WERI-Rb-1 (cell line): ENCODE data around the gene HMCN2.

ENCODE experiments used
- DNase-seq: peaks from one replicate; pipeline ENCODE4 v3.0.0-alpha.2; 2020
- H3K27ac ChIP-seq: fragments of 250-450 bp; sonication (Bioruptor Pico); 2 replicates; pipeline ENCODE4 v1.5.1; 2020; ENCODE audit warnings: mild to moderate bottlenecking, moderate library complexity
- H3K27me3 ChIP-seq: fragments of 250-450 bp; sonication (Bioruptor Pico); 2 replicates; pipeline ENCODE4 v1.5.1; 2021; ENCODE audit warnings: mild to moderate bottlenecking, low read depth, moderate library complexity; ENCODE audit not compliant: insufficient read depth, severe bottlenecking
- H3K36me3 ChIP-seq: fragments of 250-450 bp; sonication (Bioruptor Pico); 2 replicates; pipeline ENCODE4 v1.5.1; 2020; ENCODE audit warnings: mild to moderate bottlenecking, moderate library complexity
- H3K4me3 ChIP-seq: 2 replicates; pipeline ENCODE4 v1.5.1; 2011; ENCODE audit warnings: low read depth, mild to moderate bottlenecking, control low read depth, low read length
- H3K9me3 ChIP-seq: fragments of 250-450 bp; sonication (Bioruptor Pico); 2 replicates; pipeline ENCODE4 v1.5.1; 2021; ENCODE audit warnings: mild to moderate bottlenecking, moderate library complexity; ENCODE audit not compliant: severe bottlenecking
- TF ChIP-seq, protein P1 (sequence below): IDR thresholded peaks from 2 replicates; pipeline ENCODE4 v1.5.1; 2011; ENCODE audit warnings: low read depth, mild to moderate bottlenecking, control low read depth, inconsistent platforms, low read length

HMCN2 gene

GRCh38 chr9:130264414-130265350 is 878 bp upstream of the HMCN2 start:
- Histone ChIP-seq H3K36me3 (no peaks in the 10 kb centered on the region), H3K9me3 (no peaks in the 10 kb centered on the region), H3K27me3 (peaks cover 8% of the 10 kb centered on the region), H3K27ac (no peak overlapping the region), H3K4me3 (no peak overlapping the region)
- DNase-seq = peak; percentile 40
- TF ChIP-seq, protein P1, sequence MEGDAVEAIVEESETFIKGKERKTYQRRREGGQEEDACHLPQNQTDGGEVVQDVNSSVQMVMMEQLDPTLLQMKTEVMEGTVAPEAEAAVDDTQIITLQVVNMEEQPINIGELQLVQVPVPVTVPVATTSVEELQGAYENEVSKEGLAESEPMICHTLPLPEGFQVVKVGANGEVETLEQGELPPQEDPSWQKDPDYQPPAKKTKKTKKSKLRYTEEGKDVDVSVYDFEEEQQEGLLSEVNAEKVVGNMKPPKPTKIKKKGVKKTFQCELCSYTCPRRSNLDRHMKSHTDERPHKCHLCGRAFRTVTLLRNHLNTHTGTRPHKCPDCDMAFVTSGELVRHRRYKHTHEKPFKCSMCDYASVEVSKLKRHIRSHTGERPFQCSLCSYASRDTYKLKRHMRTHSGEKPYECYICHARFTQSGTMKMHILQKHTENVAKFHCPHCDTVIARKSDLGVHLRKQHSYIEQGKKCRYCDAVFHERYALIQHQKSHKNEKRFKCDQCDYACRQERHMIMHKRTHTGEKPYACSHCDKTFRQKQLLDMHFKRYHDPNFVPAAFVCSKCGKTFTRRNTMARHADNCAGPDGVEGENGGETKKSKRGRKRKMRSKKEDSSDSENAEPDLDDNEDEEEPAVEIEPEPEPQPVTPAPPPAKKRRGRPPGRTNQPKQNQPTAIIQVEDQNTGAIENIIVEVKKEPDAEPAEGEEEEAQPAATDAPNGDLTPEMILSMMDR = no peak

DNA sequence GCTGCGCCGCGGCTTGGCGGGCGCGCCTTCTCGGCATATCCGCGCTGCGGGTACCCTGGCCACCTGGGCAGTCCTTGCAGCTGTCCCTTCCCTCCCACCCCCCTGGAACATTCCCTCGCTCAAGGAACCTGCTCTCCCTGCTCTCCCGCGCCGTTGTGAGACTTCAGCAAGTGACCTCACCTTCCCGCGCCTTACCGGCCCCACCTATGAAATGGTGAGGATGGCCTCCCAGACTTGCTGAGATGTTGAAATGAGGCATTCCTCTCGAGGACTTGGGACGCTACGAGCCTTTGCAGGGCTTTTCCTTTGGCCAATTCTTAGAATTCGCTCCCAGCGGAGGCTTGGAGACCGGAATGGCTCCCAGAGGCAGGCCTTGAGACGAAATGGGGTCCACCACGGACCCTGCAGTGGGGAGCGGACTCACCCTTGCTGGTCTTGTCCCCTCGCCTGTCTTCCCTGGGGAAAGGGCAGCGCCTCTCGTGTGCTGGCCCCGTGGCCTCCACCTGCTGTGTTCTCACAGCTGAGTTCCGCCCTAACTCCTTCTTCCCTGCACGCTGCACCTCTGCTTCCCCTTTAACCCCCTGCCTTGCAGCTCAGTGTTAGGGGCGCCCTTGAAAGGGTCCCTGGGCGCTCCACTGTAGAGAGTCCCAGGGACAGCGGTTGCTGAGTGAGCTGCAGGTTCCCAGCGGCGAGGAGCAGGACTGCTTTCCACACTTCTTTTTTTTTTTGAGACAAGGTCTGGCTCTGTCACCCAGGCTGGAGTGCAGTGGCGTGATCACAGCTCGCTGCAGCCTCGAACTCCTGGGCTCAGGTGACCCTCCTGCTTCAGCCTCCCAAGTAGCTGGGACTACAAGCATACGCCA is 907 bp downstream of the HMCN2 start:
- Histone ChIP-seq H3K36me3 (no peaks in the 10 kb centered on the region), H3K4me3 (no peak overlapping the region), H3K9me3 (no peaks in the 10 kb centered on the region), H3K27me3 (peaks cover 8% of the 10 kb centered on the region), H3K27ac (no peak overlapping the region)
- TF ChIP-seq, protein P1 = no peak
- no peak for DNase-seq

- H3K27ac ChIP-seq = no peak overlapping the region
- TF ChIP-seq, protein P1 = no peak
Observed at GRCh38 chr9:130267930-130268329, 2.4 kb downstream of the HMCN2 start.

DNA sequence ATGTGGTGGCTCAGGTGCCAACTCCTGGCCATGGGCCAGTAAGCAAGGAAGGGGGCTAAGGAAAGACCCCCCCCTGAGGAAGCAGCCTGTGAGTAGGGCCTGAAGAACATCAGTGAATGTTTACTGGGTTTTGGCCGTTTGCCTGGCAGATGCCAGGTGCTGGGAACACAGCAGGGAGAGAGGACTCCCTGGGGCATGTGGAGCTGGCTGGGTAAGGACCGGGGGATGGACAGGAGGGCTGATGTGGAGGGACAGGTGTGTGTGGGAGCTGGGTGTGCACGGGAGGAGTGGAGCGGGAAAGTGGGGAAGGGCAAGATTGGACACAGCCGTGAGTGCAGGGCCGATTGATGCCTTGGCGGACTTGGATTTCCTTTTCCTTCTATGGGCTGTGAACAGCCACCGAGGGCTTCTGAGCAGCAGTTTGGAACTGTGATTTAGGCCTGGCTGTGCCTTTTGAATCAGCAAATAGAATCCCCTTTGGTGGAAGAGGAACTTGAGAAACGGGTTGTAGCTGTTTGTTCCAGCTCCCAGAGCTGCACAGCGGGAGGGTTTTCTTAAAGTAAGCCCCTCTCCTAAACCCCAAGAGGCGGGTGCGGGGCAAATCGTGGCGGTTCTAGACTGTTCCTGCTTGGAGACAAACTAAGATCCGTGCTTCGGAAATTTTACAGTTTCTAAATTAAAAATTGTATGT is 3.1 kb downstream of the HMCN2 start:
- H3K4me3 ChIP-seq = no peak overlapping the region
- DNase-seq = no peak
- no peak overlapping the region for H3K27ac ChIP-seq

More at GRCh38 chr9:130267930-130268329, 2.4 kb downstream of the HMCN2 start:
- Histone ChIP-seq H3K27me3 (peaks cover 8% of the 10 kb centered on the region), H3K36me3 (no peaks in the 10 kb centered on the region), H3K4me3 (no peak overlapping the region), H3K9me3 (no peaks in the 10 kb centered on the region)
- no peak for DNase-seq

DNA sequence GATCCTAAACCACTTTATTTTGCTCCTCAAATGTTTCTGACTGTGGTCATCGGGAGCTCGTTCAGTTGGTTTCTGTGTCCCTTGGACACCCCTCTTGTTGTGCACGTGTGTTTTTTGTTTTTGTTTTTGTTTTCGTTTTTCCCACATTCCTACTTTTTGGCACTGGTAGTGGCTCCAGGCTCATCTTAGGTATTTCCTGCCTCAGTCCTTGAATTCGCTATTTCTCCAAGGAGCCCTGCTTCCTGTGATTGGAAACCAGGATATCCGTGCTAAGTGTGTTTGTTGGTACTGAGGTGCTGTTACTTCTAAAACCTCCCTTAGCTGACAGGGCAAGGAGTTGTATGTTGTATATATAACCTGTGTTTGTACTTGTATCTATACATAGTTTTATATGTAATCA is 5.9 kb downstream of the HMCN2 start:
- DNase-seq = no peak
- no peak overlapping the region for H3K4me3 ChIP-seq
- H3K27me3 ChIP-seq = no peaks in the 10 kb centered on the region
- H3K36me3 ChIP-seq = no peaks in the 10 kb centered on the region
- H3K27ac ChIP-seq = no peak overlapping the region
- TF ChIP-seq, protein P1 = no peak
- H3K9me3 ChIP-seq = no peaks in the 10 kb centered on the region

More for the DNA sequence above, 3.1 kb downstream of the HMCN2 start:
- Histone ChIP-seq H3K36me3 (no peaks in the 10 kb centered on the region), H3K27me3 (peaks cover 8% of the 10 kb centered on the region), H3K9me3 (no peaks in the 10 kb centered on the region)
- TF ChIP-seq, protein P1 = no peak
